Measurements from ENCODE around the gene HGFAC.

HGFAC gene

DNA sequence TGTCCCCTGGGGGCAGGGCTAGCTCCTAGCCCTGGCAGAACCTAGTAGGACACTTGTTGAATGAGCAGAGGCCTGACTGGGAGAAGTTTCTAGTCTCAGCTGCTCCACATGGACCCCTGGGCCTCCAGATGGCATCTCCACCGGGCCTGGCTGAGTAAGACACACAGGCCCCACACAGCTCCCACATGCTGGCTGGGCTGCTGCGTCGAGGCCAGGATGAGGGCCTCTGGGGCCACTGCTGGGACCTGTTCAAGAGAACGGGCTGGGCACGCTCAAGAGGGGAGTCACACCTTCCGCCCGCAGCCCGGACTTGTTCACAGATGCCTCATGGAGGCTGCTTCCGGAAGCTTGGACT, 4.2 kb upstream of the HGFAC start:
- no peaks in the 10 kb centered on the region for H3K9me3 ChIP-seq
- no peak for DNase-seq (ENCODE audit: low spot score in 2 of 2)
- in situ Hi-C loops (cut with MboI; ENCODE audit: low sequenced_read_pairs): loop anchor here (5.0 kb wide), 1 partner anchor 85 kb away; no protein-coding TSS in a partner anchor
- H3K27me3 ChIP-seq (ENCODE audit: low read depth): no peaks in the 10 kb centered on the region
- H3K4me3 ChIP-seq: no peak overlapping the region
- H3K36me3 ChIP-seq (replicated peaks): no peaks in the 10 kb centered on the region
- H3K4me1 ChIP-seq: no peaks in the 10 kb centered on the region

DNA sequence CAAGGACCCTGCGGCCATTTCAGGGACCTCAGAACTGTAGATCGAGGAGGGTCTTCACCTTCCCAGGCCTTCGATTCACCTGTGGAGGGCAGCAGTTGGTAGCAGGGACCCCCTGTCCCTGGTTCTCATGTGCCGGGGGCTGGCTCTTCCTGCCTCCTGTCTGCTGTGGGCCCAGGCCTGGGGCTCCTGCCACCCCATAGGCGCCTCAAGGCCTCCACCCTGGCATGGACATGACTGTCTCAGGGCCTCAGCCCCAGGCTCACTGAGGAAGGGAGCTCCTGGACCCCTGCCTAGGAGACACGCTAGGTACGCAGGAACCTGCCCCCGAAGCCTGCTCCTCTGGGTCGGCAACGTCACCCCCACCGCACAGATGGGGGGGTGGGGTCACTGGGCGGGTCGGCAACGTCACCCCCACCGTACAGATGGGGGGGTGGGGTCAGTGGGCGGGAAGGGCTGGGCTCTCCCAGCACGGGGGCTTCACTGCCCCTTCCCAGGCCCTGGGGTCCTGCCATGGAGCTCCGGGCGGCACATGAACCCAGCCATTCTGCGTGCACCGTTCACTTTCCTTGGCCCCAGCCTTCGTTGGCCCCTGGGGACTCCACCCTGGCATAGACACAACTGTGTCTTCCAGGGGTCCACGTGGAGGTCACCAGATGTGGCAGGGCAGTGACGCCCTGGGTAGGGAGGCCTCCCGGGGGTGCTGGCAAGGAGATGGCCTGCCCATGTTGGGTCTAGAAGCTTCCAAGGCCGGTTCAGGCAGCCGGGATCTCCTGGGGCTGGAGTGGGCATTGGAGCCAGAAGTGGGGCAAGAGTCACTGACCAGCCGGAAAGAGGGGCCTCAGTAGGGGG, 3.5 kb upstream of the HGFAC start:
- DNase-seq (ENCODE audit: low spot score in 2 of 2): no peak
- in situ Hi-C loops (cut with MboI; ENCODE audit: low sequenced_read_pairs): loop anchor here (5.0 kb wide), 1 partner anchor 86 kb away; no protein-coding TSS in a partner anchor
- Histone ChIP-seq H3K27me3 (ENCODE audit: low read depth) (no peaks in the 10 kb centered on the region), H3K4me3 (no peak overlapping the region), H3K4me1 (no peaks in the 10 kb centered on the region), H3K9me3 (no peaks in the 10 kb centered on the region), H3K36me3 (replicated peaks) (no peaks in the 10 kb centered on the region)

DNA sequence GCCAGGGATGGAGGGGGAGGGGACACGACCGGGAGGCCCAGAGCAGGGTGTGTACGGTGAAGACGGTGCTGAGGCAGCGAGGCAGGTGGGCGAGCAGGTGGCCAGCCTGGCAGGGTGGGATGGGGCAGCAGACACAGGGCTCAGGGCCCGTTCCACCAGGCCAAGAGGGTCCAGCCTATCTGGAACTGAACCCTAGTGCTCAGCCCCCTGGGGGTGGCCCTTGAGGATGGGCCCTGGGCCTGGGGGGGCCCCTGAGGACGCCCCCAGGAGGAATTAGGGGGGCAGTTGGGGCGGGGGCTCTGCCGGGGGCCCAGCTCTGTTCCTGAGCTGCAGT, 3.0 kb upstream of the HGFAC start:
- H3K9me3 ChIP-seq: no peaks in the 10 kb centered on the region
- no peaks in the 10 kb centered on the region for H3K27me3 ChIP-seq (ENCODE audit: low read depth)
- DNase-seq (ENCODE audit: low spot score in 2 of 2): no peak
- in situ Hi-C loops (cut with MboI; ENCODE audit: low sequenced_read_pairs): loop anchor here (5.0 kb wide), 1 partner anchor 87 kb away; no protein-coding TSS in a partner anchor
- H3K36me3 ChIP-seq (replicated peaks): no peaks in the 10 kb centered on the region
- no peaks in the 10 kb centered on the region for H3K4me1 ChIP-seq
- no peak overlapping the region for H3K4me3 ChIP-seq

DNA sequence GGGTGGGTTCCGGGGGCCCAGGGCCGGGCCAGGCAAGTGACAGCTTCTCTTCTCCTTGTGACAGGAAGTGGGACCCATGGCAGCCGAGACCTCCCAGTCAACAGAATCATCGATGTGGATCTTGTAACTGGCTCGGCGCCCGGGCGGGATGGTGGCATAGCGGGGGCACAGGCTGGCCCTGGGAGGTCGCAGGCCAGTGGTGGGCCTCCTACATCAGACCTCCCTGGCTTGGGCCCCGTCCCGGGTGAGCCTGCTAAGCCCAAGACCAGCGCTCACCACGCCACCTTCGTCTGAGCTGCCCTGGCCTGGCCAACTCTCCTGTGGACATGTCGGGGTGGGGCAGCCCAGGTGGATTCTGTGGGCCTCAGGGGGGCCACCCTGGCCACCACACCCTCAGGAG, 2.4 kb upstream of the HGFAC start:
- no peak for DNase-seq (ENCODE audit: low spot score in 2 of 2)
- in situ Hi-C loops (cut with MboI; ENCODE audit: low sequenced_read_pairs): loop anchor here (5.0 kb wide), 1 partner anchor 87 kb away; no protein-coding TSS in a partner anchor

DNA sequence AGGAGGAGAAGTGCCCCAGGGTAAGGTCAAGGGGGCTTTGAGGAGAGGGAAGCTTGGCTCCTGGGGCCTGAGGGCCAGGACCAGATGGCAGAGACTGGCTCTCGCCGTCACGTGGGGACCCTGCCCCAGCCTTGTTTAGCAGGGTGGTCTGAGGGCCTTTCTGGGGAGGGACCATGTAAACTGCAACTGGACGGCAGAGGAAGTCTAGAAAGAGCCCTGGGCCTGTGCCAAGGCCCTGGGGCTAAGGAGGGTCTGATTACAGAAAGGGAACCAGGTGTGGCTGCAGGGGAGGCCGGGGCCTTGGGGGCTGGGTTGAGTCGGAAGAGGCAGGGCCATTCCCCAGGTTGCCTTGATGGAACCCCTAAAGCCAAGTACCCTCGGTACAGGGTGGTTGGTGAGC, 1.8 kb upstream of the HGFAC start:
- Histone ChIP-seq H3K4me3 (no peak overlapping the region), H3K4me1 (no peaks in the 10 kb centered on the region), H3K27me3 (ENCODE audit: low read depth) (no peaks in the 10 kb centered on the region), H3K9me3 (no peaks in the 10 kb centered on the region), H3K36me3 (replicated peaks) (no peaks in the 10 kb centered on the region)
- DNase-seq (ENCODE audit: low spot score in 2 of 2): no peak
- in situ Hi-C loops (cut with MboI; ENCODE audit: low sequenced_read_pairs): loop anchor here (10.0 kb wide), 1 partner anchor 335 kb away; no protein-coding TSS in a partner anchor

More for the DNA sequence above, 2.4 kb upstream of the HGFAC start:
- Histone ChIP-seq H3K4me1 (no peaks in the 10 kb centered on the region), H3K27me3 (ENCODE audit: low read depth) (no peaks in the 10 kb centered on the region), H3K9me3 (no peaks in the 10 kb centered on the region), H3K4me3 (no peak overlapping the region), H3K36me3 (replicated peaks) (no peaks in the 10 kb centered on the region)

DNA sequence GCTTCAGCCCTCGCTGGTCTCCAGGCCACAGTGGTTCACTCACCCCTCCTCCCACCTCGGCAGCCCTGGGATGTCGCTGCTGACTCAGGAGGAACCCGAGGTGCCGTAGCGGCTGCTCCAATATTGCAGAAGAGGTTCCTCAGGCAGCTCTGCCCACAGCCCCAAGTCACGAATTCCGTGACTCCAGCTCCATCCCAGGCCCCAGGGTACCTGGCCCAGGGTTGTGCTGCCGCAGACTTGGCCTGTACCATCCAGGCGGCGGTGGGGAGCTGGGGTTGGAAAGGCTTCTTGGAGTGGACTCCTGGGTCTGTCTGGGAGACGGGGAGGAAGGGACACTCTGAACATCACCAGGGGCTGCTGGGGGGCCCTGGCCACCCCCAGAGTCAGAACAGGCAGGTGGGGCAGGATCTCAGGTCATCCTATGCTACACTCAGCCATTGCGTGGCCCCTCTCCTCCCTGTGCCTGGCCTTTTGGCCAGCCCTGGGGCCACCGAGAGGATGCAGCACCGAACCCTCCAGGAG, 728 bp upstream of the HGFAC start:
- in situ Hi-C loops (cut with MboI; ENCODE audit: low sequenced_read_pairs): loop anchor here (10.0 kb wide), 1 partner anchor 336 kb away; no protein-coding TSS in a partner anchor

DNA sequence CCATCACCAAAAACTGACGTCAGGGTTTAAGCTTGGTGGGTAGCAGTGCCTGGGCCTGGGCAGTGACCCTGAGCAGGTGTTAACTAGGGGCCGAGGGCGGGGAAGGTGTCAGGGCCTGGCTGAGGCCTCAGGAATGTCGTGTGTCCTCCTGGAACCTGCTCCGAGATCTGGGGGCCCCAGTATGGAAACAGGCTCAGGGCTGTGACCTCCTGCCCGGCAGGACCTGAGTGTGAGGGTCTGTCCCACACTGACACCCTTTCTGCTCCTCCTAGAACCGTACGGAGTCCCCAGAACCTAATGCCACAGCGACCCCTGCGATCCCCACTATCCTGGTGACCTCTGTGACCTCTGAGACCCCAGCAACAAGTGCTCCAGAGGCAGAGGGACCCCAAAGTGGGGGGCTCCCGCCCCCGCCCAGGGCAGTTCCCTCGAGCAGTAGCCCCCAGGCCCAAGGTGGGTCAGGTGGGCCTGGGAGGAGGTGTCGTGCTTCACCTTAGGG, 741 bp downstream of the HGFAC start:
- Histone ChIP-seq H3K9me3 (no peaks in the 10 kb centered on the region), H3K27me3 (ENCODE audit: low read depth) (no peaks in the 10 kb centered on the region), H3K4me3 (no peak overlapping the region), H3K4me1 (no peaks in the 10 kb centered on the region), H3K36me3 (replicated peaks) (no peaks in the 10 kb centered on the region)
- in situ Hi-C loops (cut with MboI; ENCODE audit: low sequenced_read_pairs): loop anchor here (10.0 kb wide), 1 partner anchor 338 kb away; no protein-coding TSS in a partner anchor
- no peak for DNase-seq (ENCODE audit: low spot score in 2 of 2)

More for the DNA sequence above, 728 bp upstream of the HGFAC start:
- Histone ChIP-seq H3K4me3 (no peak overlapping the region), H3K27me3 (ENCODE audit: low read depth) (no peaks in the 10 kb centered on the region), H3K9me3 (no peaks in the 10 kb centered on the region), H3K36me3 (replicated peaks) (no peaks in the 10 kb centered on the region), H3K4me1 (no peaks in the 10 kb centered on the region)
- no peak for DNase-seq (ENCODE audit: low spot score in 2 of 2)

DNA sequence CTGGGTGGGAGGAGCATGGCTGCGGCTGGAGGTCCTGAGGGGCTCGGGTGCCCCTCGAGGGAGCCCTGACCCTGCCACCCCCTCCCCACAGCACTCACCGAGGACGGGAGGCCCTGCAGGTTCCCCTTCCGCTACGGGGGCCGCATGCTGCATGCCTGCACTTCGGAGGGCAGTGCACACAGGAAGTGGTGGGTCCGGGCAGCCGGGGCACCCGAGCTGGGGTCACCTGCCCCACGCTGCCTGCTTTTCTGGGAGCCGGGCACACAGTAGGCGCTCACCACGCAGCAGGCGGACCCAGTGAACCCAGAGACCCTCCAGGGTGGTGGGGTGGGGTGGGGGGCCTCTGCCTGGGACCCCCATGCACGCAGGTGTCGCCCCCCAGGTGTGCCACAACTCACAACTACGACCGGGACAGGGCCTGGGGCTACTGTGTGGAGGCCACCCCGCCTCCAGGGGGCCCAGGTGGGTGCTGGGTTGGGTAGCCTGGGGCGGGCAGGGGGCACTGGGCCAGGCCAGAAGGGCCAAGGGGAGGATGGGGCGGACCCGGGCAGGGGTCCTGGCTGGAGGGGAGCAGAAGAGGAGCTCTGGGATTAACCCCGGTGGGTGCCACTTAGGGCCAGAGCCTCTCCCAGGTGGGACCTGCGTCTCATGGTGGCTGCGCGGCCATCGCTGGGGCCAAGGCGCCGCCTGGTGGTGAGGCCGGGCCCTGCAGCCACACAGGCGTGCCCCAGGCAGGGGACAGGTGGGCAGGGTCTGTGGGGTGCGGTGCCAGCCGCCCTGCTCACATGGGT, 1.4 kb downstream of the HGFAC start:
- H3K27me3 ChIP-seq (ENCODE audit: low read depth): no peaks in the 10 kb centered on the region
- H3K4me1 ChIP-seq: no peaks in the 10 kb centered on the region
- H3K9me3 ChIP-seq: no peaks in the 10 kb centered on the region
- H3K4me3 ChIP-seq: no peak overlapping the region
- H3K36me3 ChIP-seq (replicated peaks): no peaks in the 10 kb centered on the region
- in situ Hi-C loops (cut with MboI; ENCODE audit: low sequenced_read_pairs): loop anchor here (10.0 kb wide), 1 partner anchor 338 kb away; no protein-coding TSS in a partner anchor
- peak; percentile 5 to 74 for DNase-seq (ENCODE audit: low spot score in 2 of 2)

DNA sequence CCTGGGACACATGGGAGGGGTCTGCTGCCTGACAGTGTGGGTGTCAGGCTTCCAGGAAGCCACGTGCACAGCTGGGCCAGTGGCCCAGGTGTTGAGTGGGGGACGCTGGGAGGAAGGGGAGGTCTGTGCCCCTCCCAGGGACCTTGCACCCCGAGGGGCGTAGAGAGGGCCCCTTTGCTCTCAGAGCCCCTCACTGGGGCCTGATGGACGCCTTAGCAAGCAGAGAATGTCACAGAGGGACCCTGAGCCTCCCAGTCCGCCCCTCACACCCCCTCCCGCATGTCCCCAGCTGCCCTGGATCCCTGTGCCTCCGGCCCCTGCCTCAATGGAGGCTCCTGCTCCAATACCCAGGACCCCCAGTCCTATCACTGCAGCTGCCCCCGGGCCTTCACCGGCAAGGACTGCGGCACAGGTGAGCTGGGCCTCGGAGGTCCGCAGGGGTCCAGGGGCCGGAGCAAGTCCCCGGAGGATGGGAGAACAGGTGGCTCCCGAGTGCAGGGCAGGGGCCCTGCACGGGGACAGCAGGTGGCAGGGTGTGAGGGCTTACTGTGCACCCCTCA, 2.1 kb downstream of the HGFAC start:
- no peak for DNase-seq (ENCODE audit: low spot score in 2 of 2)
- H3K9me3 ChIP-seq: no peaks in the 10 kb centered on the region
- H3K4me3 ChIP-seq: no peak overlapping the region
- in situ Hi-C loops (cut with MboI; ENCODE audit: low sequenced_read_pairs): loop anchor here (10.0 kb wide), 1 partner anchor 339 kb away; no protein-coding TSS in a partner anchor
- no peaks in the 10 kb centered on the region for H3K27me3 ChIP-seq (ENCODE audit: low read depth)
- H3K36me3 ChIP-seq (replicated peaks): no peaks in the 10 kb centered on the region
- no peaks in the 10 kb centered on the region for H3K4me1 ChIP-seq

DNA sequence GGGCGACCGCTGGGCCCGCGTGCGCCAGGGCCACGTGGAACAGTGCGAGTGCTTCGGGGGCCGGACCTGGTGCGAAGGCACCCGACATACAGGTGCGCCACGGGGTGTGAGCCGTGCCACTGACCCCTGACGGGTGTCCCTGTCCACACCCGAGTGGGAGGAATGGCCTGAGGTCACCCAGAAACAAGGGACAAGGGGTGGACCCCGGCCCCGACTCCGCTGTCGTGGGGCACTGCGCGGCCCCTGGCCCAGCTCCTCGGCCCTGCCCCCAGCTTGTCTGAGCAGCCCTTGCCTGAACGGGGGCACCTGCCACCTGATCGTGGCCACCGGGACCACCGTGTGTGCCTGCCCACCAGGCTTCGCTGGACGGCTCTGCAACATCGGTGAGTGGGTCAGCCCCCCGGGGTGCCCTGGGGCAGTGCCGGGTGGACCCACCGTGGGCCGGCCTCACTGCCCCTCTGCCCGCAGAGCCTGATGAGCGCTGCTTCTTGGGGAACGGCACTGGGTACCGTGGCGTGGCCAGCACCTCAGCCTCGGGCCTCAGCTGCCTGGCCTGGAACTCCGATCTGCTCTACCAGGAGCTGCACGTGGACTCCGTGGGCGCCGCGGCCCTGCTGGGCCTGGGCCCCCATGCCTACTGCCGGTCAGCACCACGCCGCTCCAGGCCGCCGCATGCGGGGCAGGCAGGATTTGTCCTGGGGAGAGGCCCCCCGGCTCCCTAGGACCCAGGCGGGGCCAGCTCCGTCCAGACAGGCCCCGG, 2.8 kb downstream of the HGFAC start:
- no peak overlapping the region for H3K4me3 ChIP-seq
- H3K4me1 ChIP-seq: no peaks in the 10 kb centered on the region
- no peaks in the 10 kb centered on the region for H3K27me3 ChIP-seq (ENCODE audit: low read depth)
- no peaks in the 10 kb centered on the region for H3K9me3 ChIP-seq
- DNase-seq (ENCODE audit: low spot score in 2 of 2): no peak
- in situ Hi-C loops (cut with MboI; ENCODE audit: low sequenced_read_pairs): loop anchor here (10.0 kb wide), 1 partner anchor 340 kb away; no protein-coding TSS in a partner anchor
- H3K36me3 ChIP-seq (replicated peaks): no peaks in the 10 kb centered on the region

DNA sequence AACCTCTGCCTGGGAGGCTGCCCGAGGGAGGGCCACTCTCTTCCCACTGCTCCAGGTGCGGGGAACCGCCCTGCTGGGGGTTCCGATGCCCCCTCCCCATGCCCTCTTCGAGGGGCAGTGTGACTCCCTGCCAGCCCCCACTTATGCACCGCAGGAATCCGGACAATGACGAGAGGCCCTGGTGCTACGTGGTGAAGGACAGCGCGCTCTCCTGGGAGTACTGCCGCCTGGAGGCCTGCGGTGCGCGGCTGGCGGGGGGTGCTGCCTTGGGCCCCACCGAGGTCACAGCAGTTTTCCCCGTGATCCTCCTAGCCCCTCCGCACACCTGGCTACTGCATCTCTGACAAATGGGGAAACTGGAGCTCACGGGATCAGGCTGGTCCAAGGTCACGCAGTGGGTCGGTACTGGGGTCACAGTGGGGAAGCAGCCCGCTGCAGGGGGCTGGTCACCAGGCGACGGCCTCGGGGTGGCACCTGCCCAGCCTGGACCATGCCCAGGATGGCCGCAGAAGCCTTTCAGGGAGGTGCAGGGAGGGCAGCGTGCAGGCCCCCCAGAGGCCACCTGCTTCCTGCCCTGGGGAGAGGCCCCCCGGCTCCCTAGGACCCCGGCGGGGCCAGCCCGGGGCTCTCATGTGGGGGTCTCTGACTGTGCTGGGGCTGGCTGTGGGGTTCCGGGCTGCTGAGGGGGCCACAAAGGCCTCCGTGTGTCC, 3.5 kb downstream of the HGFAC start:
- H3K4me1 ChIP-seq: no peaks in the 10 kb centered on the region
- no peak for DNase-seq (ENCODE audit: low spot score in 2 of 2)
- in situ Hi-C loops (cut with MboI; ENCODE audit: low sequenced_read_pairs): loop anchor here (10.0 kb wide), 1 partner anchor 340 kb away; no protein-coding TSS in a partner anchor
- H3K9me3 ChIP-seq: no peaks in the 10 kb centered on the region
- H3K4me3 ChIP-seq: no peak overlapping the region
- no peaks in the 10 kb centered on the region for H3K27me3 ChIP-seq (ENCODE audit: low read depth)
- H3K36me3 ChIP-seq (replicated peaks): no peaks in the 10 kb centered on the region

DNA sequence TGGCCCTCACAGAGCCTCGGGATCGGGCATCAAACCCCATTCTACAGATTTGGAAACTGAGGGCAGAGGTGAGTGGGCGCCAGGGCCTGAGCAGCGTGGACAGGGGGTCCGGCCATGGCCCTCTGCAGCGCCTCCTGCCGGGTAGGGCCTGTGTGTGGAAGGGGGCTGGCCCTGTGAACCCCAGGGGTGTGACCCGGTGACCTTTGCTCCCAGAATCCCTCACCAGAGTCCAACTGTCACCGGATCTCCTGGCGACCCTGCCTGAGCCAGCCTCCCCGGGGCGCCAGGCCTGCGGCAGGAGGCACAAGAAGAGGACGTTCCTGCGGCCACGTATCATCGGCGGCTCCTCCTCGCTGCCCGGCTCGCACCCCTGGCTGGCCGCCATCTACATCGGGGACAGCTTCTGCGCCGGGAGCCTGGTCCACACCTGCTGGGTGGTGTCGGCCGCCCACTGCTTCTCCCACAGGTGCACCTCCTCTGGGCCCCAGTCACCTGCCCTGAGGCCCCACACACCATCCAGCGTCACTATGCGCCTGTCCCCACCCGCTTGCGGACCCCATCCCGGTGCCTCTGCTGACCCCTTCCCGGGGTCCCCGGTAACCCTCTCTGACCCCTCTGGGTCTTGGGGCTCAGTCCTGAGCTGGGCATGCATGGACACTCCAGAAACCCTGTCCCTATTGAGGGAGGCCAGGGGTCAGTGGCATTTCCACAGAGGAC, 4.2 kb downstream of the HGFAC start:
- in situ Hi-C loops (cut with MboI; ENCODE audit: low sequenced_read_pairs): loop anchor here (10.0 kb wide), 1 partner anchor 341 kb away; no protein-coding TSS in a partner anchor
- no peaks in the 10 kb centered on the region for H3K27me3 ChIP-seq (ENCODE audit: low read depth)
- no peaks in the 10 kb centered on the region for H3K9me3 ChIP-seq
- DNase-seq (ENCODE audit: low spot score in 2 of 2): no peak
- no peak overlapping the region for H3K4me3 ChIP-seq
- H3K36me3 ChIP-seq (replicated peaks): no peaks in the 10 kb centered on the region
- no peaks in the 10 kb centered on the region for H3K4me1 ChIP-seq

All from HAP-1 (cell line).